Gastrocnemius medialis (tissue), 4 donors: ENCODE measurements around the gene RCL1.

Source experiments
- POLR2A ChIP-seq, 2 donors: fragments of 450-650 bp; IDR thresholded peaks; one replicate each; pipeline ENCODE4 v1.6.1; 2017; ENCODE audit warnings: antibody characterized with exemption in 2 of 2, mild to moderate bottlenecking in 2 of 2, moderate library complexity in 2 of 2
- TF ChIP-seq, protein P1 (sequence below), 5 experiments: fragments of 450-650 bp in 3 of 5; fragments of 200-600 bp in 2 of 5; sonication (generic) in 2 of 5; IDR thresholded peaks in 4 of 5; conservative IDR thresholded peaks in 1 of 5; 1 replicate in 4 of 5; 2 replicates in 1 of 5; pipeline ENCODE4 v1.5.1; 2016 to 2019; ENCODE audit warnings: antibody characterized with exemption in 5 of 5, mild to moderate bottlenecking in 3 of 5, moderate library complexity in 3 of 5

DNA sequence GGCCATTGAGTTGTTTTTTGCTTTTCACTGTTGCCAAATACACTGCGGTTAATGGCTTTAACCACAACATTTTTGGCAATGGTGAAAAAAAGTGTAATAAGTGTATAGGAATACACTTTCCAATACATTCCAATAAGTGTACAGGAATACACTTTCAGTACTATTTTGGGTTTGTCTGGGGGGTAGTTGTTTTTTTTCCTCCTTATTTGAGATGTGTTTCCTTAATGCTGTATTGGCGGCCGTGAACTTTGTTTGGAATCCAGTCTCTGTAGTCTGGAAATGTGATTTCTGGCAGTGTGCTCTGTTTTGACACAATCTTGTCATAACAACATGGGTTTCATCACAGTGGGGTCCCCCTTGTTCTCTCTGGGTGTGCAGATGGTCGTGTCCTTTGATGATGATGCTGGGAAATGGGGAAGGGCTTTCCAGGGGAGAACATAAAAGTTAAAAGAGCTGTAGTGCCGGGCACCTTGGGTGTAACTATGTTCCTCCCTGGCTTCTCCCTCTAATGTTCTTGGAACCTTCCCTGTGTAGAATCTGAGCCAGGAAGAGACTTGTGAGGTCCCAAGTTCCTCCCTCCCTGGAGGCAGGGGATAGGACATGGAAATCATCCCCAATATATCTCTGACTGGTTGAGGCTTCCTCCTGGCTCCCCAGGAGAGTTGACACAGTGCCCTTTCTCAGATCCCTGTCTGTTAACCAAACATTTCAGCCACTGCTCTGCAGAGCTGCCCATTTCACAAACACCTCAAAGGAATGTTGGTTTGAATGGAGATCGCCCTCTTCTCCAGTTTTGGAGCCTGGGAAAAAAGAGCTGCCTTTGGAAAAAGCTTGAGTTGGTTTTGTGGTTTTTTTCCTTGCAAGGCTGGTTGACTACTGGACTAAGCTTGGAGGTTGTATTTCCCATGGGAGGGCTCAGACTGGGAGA is 44.8 kb downstream of the RCL1 start:
- TF ChIP-seq, protein P1, sequence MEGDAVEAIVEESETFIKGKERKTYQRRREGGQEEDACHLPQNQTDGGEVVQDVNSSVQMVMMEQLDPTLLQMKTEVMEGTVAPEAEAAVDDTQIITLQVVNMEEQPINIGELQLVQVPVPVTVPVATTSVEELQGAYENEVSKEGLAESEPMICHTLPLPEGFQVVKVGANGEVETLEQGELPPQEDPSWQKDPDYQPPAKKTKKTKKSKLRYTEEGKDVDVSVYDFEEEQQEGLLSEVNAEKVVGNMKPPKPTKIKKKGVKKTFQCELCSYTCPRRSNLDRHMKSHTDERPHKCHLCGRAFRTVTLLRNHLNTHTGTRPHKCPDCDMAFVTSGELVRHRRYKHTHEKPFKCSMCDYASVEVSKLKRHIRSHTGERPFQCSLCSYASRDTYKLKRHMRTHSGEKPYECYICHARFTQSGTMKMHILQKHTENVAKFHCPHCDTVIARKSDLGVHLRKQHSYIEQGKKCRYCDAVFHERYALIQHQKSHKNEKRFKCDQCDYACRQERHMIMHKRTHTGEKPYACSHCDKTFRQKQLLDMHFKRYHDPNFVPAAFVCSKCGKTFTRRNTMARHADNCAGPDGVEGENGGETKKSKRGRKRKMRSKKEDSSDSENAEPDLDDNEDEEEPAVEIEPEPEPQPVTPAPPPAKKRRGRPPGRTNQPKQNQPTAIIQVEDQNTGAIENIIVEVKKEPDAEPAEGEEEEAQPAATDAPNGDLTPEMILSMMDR (IDR thresholded peaks at IDR 0.05 in 4 of 5, conservative IDR thresholded peaks at IDR 0.05 in 1 of 5), result no peak
- TF ChIP-seq POLR2A (IDR thresholded peaks at IDR 0.05), result no peak
